ENCODE data around the gene CYLD.

The CYLD gene

DNA sequence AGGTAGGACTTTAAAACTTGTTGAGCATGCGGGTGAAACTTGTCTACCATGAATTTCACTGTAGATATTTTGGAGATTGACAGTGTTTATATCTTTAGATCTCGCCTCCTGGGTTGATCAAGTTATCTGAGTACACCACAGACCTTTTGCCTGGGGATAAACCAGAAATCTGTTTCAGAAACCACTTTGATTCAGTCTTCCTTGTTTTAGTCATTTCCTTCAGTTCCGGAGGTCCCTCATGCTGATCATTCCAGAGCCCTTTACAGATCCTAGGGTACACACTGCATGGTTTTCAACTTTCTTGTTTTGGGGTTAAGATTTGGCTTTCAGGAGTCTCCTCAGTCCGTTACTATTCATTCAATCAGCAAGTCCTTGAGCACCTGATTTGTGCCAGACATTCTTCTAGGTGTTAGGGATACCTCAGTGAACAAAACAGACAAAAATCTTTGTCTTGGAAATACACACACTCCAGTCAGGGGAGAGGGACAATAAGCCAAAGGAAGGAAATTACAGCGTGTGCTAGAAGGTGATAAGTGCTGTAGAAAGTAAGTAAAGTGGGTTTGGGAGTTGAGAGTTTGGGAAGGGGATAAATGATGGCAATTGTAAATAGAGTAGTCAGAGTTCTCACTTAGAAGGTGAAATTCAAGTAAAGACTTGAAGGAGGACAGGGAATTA lies 36.3 kb upstream of the CYLD start:
- Histone ChIP-seq H2AFZ (ENCODE audit: low read depth, low read length) (no peak overlapping the region), H3K9ac (ENCODE audit: low read length) (no peak overlapping the region), H3K9me3 (ENCODE audit: insufficient read depth, low read length) (peaks cover 22% of the 10 kb centered on the region), H4K20me1 (ENCODE audit: insufficient read depth, low read length) (no peaks in the 10 kb centered on the region), H3K4me3 (ENCODE audit: low read length) (no peak overlapping the region), H3K79me2 (ENCODE audit: low read length) (no peaks in the 10 kb centered on the region), H3K36me3 (replicated peaks; ENCODE audit: low read depth, low read length) (peaks cover 24% of the 10 kb centered on the region), H3K27me3 (ENCODE audit: low read depth, low read length) (no peaks in the 10 kb centered on the region), H3K27ac (ENCODE audit: low read length) (no peak overlapping the region), H3K4me1 (ENCODE audit: low read length) (peaks cover 34% of the 10 kb centered on the region), H3K4me2 (ENCODE audit: low read length) (no peak overlapping the region)
- TF ChIP-seq EZH2phosphoT487 (IDR thresholded peaks at IDR 0.05; ENCODE audit: low read depth) = no peak
- TF ChIP-seq, protein P1, sequence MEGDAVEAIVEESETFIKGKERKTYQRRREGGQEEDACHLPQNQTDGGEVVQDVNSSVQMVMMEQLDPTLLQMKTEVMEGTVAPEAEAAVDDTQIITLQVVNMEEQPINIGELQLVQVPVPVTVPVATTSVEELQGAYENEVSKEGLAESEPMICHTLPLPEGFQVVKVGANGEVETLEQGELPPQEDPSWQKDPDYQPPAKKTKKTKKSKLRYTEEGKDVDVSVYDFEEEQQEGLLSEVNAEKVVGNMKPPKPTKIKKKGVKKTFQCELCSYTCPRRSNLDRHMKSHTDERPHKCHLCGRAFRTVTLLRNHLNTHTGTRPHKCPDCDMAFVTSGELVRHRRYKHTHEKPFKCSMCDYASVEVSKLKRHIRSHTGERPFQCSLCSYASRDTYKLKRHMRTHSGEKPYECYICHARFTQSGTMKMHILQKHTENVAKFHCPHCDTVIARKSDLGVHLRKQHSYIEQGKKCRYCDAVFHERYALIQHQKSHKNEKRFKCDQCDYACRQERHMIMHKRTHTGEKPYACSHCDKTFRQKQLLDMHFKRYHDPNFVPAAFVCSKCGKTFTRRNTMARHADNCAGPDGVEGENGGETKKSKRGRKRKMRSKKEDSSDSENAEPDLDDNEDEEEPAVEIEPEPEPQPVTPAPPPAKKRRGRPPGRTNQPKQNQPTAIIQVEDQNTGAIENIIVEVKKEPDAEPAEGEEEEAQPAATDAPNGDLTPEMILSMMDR (IDR thresholded peaks at IDR 0.05; ENCODE audit: low read depth, low read length) = no peak

DNA sequence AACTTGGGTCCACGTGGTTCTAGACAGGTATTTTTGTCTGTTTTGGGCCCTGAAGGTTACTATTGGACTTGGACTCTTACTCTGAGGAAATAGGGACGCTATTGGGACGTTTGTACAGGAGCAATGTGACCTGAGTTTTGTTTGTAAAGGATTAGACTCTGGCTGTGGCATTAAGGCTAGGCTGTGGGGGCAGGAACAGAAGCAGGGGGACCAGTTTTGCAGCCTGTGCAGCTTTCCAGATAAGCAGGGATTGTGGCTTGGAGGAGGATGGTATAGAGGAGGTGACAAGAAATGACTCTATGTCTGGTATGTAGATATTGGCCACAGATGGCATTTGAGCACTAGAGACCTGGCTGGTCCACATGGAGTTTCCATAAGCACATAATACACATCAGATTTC lies 35.6 kb upstream of the CYLD start:
- peaks cover 34% of the 10 kb centered on the region for H3K4me1 ChIP-seq (ENCODE audit: low read length)
- no peak for TF ChIP-seq EZH2phosphoT487 (IDR thresholded peaks at IDR 0.05; ENCODE audit: low read depth)
- TF ChIP-seq, protein P1 (IDR thresholded peaks at IDR 0.05; ENCODE audit: low read depth, low read length) = no peak
- H3K27ac ChIP-seq (ENCODE audit: low read length) = no peak overlapping the region

DNA sequence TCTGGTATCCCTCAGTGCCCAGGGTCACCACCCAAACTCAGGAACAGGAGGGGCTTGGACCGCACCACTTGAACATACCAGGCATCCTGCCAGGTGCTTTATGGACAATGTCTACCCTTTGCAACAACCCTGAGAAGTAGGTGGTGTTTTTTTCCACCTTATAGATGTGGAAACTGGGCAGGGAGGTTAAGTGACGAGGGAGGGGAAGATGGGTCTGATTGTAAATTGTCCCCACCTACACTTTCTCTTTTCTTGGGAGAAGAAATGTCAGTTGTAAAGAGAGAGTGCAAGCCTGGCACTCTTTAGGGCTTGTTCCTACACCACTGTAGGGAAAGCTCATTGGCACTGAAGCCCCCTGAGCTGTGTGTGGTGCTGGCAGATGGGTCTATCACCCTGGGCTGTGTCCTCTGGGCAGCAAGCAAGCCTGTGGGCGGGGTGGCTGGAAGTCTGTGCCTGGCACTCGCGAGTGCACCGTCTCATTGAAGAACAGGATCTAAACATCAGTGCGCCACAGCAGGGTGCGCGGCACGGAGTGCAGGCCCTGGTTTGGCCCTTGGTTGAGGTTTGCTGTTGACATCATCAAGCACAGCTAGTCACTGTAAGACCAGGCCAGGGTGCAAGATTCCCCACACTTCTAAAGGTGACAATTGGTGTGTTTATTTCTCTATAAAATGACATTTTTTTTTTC lies 33.4 kb upstream of the CYLD start:
- Histone ChIP-seq H3K4me3 (ENCODE audit: low read length) (no peak overlapping the region), H3K27me3 (ENCODE audit: low read depth, low read length) (no peaks in the 10 kb centered on the region), H3K4me1 (ENCODE audit: low read length) (peaks cover 41% of the 10 kb centered on the region), H3K9me3 (ENCODE audit: insufficient read depth, low read length) (peaks cover 22% of the 10 kb centered on the region), H3K9ac (ENCODE audit: low read length) (no peak overlapping the region; the same call in 1 of the 2 replicates), H3K36me3 (replicated peaks; ENCODE audit: low read depth, low read length) (peaks cover 19% of the 10 kb centered on the region), H2AFZ (ENCODE audit: low read depth, low read length) (no peak overlapping the region), H3K27ac (ENCODE audit: low read length) (no peak overlapping the region), H3K4me2 (ENCODE audit: low read length) (peak overlapping the region; percentile 86; the same call in 1 of the 2 replicates), H4K20me1 (ENCODE audit: insufficient read depth, low read length) (no peaks in the 10 kb centered on the region), H3K79me2 (ENCODE audit: low read length) (no peaks in the 10 kb centered on the region)
- TF ChIP-seq, protein P1 (IDR thresholded peaks at IDR 0.05; ENCODE audit: low read depth, low read length) = no peak
- no peak for TF ChIP-seq EZH2phosphoT487 (IDR thresholded peaks at IDR 0.05; ENCODE audit: low read depth)

More for the DNA sequence above, 35.6 kb upstream of the CYLD start:
- Histone ChIP-seq H4K20me1 (ENCODE audit: insufficient read depth, low read length) (no peaks in the 10 kb centered on the region), H3K36me3 (replicated peaks; ENCODE audit: low read depth, low read length) (peaks cover 24% of the 10 kb centered on the region), H3K9me3 (ENCODE audit: insufficient read depth, low read length) (peaks cover 22% of the 10 kb centered on the region), H3K79me2 (ENCODE audit: low read length) (no peaks in the 10 kb centered on the region), H3K27me3 (ENCODE audit: low read depth, low read length) (no peaks in the 10 kb centered on the region), H3K9ac (ENCODE audit: low read length) (no peak overlapping the region), H2AFZ (ENCODE audit: low read depth, low read length) (no peak overlapping the region), H3K4me2 (ENCODE audit: low read length) (no peak overlapping the region), H3K4me3 (ENCODE audit: low read length) (no peak overlapping the region)

DNA sequence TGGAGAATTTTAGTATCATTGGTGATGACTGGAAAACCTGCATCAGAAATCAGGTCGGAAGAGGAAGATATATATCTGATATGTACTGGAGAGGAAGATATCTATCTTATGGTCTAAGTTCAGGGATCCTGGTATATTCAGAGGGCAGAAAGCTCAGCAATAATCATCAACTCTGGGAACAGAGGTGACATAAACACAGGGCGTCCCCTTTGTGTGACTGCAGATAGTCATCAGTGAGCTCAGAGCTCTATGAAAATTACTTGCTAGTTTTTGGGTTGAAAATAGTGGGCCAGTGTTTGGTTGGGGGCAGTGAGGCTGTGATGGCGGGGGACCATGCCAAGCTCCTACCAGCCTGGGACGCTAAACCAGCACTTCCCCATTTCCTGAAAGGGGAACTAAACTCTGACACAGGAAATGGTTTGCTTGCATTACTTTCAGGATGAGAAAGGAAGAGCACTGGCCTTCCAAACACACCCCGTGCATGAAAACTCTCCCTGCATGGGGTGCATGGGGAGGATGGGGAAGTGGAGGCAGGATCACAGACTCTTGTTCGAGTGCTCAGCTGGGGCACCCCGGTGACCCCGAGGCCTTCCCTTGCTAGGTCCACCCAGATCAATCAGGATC lies 32.7 kb upstream of the CYLD start:
- Histone ChIP-seq H3K4me3 (ENCODE audit: low read length) (peak overlapping the region; percentile 58), H3K9me3 (ENCODE audit: insufficient read depth, low read length) (peaks cover 15% of the 10 kb centered on the region), H3K27ac (ENCODE audit: low read length) (peak overlapping the region; percentile 25; the same call in 1 of the 2 replicates), H3K36me3 (replicated peaks; ENCODE audit: low read depth, low read length) (peaks cover 13% of the 10 kb centered on the region), H3K9ac (ENCODE audit: low read length) (peak overlapping the region; percentile 25; the same call in 1 of the 2 replicates), H3K79me2 (ENCODE audit: low read length) (no peaks in the 10 kb centered on the region), H2AFZ (ENCODE audit: low read depth, low read length) (peak overlapping the region; percentile 31), H3K4me1 (ENCODE audit: low read length) (peaks cover 41% of the 10 kb centered on the region), H4K20me1 (ENCODE audit: insufficient read depth, low read length) (no peaks in the 10 kb centered on the region), H3K27me3 (ENCODE audit: low read depth, low read length) (no peaks in the 10 kb centered on the region), H3K4me2 (ENCODE audit: low read length) (peak overlapping the region; percentile 86)
- TF ChIP-seq EZH2phosphoT487 (IDR thresholded peaks at IDR 0.05; ENCODE audit: low read depth) = no peak
- TF ChIP-seq, protein P1 (IDR thresholded peaks at IDR 0.05; ENCODE audit: low read depth, low read length) = no peak

All from OCI-LY3 (cell line).